GM18520 (cell line): ENCODE results near the gene HTR5A.
A peak's percentile ranks its signal among the peaks of the same experiment; 100 is the strongest.
"Not testable (repeated sequence)": the region's sequence is repeated elsewhere in the genome, so short reads cannot be mapped to it uniquely, and the experiment has no call there.

Experiments used
- ATAC-seq: cut with Tn5 transposase; IDR thresholded peaks from one replicate; pipeline ENCODE4 v1.9.1; 2021; ENCODE audit not compliant: unreplicated experiment

HTR5A gene

DNA sequence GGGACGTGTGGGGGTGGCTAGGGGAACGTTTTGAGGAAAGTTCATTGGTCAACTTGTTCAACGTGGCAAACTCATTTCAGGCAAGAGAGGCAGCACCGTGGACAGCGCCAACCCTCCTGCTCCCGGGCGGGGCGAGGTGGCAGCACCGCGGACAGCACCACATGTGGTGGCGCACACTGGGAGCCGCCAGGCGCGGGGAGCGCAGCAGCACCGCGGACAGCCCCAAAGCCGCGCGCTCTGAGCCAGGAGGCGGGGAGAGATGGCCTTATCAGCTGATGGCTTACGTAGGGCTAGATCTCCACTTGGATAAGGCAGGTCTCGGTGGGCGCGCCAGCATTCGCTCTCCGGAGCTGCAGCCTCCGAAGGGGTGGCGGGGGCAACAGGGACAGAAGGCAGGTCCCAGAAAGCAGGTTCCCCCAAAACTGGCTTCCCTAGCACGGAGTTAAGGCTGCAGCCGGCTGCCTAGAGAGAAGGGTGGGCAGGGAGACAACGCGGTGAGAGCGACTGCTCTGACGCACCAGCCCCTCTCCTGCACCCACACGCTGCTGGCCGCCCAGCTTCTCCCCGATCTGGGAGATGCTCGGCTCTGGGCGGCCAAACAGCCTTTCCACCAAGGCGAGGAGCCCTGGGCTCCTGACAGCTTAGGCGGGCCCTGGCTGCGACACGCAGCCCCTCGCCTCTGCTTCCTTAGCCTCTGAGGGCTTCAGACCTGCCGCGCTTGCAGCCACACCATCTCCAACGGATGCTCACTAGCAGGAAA, at the start of gene HTR5A:
Gene HTR5A (plus strand): TSS at position 333 of the 760 bp plus-strand sequence. CDS start 576 bp downstream, outside the sequence.
- ATAC-seq: peak; percentile 94

GRCh38 chr7:155020996-155021395, 49.1 kb upstream of the HTR5A start:
- no peak for ATAC-seq

- ATAC-seq: no peak
These were observed 48.4 kb upstream of the HTR5A start for GRCh38 chr7:155021699-155022145.

- no peak for ATAC-seq
These were observed 42.2 kb upstream of the HTR5A start for GRCh38 chr7:155027879-155028278.

DNA sequence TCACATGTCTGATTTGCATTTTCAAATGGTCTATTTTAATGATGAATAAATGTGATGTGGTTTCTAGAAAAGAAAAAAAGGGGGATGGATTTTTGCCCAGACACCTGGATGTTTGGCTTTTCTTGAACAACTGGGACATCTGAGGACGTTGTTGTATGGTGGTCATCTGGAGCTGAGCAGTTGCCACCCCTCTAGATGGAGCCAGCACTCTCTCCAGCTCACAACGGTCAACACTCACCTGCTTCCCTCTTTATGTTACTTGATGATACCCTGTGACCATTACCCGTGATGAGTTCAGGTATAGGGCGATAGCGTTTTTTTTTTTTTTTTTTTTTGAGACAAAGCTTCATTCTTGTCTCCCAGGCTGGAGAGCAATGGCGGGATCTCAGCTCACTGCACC, 37.1 kb upstream of the HTR5A start:
- ATAC-seq: no peak

- ATAC-seq: not testable (repeated sequence)
These were observed 35.6 kb upstream of the HTR5A start for GRCh38 chr7:155034495-155034894.

DNA sequence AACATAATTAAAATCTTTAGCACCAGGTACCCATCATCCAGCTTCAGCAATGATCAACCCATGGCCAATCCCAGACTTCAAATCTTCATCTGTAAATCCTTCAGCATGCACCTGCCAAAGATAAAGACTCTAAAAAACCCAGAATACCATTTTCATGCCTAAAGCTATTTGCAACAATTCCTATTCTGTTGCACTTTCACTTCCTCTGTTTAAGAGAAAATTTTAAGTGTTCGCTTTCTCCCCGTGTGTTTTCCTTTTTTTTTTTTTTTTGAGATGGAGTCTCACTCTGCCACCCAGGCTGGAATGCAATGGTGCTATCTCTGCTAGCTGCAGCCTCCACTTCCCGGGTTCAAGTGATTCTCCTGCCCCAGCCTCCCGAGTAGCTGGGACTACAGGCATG, 31.8 kb upstream of the HTR5A start:
- ATAC-seq: no peak

GRCh38 chr7:155043756-155044155, 26.4 kb upstream of the HTR5A start:
- ATAC-seq: no peak

GRCh38 chr7:155048006-155048405, 22.1 kb upstream of the HTR5A start:
- ATAC-seq: no peak

DNA sequence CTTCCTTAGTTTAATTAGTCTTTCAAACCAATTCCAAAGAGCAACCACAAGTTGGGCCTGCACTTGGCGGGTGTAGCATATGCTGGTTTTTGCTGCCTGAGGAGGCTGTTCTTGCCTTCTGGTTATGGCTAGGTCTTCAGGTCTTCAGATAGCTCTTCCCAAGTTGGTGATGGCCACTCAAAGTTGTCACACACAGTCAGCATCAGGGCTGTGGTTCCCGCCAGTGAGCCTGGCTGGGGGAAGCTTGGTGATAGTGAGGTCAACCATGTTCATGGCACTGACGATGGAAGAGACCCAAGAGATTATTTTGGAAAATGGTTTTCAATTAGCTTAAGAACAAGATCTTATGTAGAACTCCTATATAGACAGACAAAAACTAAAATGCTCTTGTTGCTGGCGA, 18.8 kb upstream of the HTR5A start:
- no peak for ATAC-seq

GRCh38 chr7:155053002-155053401, 17.1 kb upstream of the HTR5A start:
- ATAC-seq: no peak

- no peak for ATAC-seq
These were observed 15.4 kb upstream of the HTR5A start for GRCh38 chr7:155054761-155055160.

- ATAC-seq: no peak
These were observed 13.0 kb upstream of the HTR5A start for GRCh38 chr7:155057076-155057475.

- no peak for ATAC-seq
These were observed 11.2 kb upstream of the HTR5A start for GRCh38 chr7:155058896-155059295.

DNA sequence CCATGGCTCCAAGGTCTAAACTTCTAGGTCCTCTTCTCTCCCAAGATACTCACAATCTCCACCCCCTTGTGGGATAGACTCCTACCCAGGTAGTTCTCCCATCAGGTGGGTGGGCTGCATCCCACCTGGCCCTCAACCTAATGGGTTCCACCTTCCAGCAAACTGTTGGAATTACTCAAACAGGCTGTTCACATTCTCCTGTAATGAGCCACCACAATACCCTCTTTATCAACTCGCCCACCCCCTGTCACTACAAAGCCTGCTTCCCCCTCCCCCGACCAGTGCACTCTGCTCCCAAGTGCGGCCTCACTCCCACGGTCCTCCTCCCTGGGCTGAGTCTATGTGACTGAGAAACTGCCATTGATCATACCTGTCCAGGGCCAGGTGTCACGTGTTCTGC, 10.4 kb upstream of the HTR5A start:
- ATAC-seq: no peak

GRCh38 chr7:155062411-155062810, 7.7 kb upstream of the HTR5A start:
- ATAC-seq: no peak

DNA sequence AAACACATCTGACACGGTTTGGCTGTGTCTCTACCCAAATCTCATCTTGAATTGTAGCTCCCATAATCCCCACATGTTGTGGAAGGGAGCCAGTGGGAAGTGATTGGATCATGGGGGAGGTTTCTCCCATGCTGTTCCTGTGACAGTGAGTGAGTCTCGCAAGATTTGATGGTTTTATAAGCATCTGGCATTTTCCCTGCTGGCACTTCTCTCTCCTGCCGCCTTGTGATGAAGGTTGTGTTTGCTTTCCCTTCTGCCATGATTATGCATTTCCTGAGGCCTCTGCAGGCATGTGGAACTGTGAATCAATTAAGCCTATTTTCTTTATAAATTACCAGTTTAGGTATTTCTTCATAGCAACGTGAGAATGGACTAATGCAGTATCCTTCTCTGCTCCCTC, 5.9 kb upstream of the HTR5A start:
- ATAC-seq: no peak

DNA sequence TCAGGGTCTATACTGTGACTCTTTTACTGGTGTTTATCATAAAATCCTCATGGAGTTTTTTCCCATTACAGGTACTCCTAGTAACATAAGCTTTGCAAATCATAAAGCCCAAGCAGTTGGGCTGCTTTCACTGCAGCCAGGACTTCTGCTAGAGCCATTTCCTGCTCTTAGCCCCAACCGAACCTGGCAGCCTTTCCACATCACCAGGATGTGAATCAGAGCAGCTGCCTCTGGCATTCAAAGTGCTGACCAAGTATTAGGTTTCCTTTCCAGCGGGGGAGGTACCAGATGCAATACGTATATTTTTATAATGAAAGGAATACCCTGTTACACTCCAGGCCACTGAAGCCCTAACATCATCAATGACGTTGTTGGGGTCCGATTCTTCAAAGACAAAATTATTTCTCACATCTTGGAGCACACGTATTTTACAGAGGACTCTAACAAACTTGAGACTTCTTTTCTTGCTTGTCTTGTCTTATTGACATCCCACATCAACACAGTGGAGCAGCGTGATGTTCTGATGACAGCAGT, 3.6 kb upstream of the HTR5A start:
- ATAC-seq: no peak

DNA sequence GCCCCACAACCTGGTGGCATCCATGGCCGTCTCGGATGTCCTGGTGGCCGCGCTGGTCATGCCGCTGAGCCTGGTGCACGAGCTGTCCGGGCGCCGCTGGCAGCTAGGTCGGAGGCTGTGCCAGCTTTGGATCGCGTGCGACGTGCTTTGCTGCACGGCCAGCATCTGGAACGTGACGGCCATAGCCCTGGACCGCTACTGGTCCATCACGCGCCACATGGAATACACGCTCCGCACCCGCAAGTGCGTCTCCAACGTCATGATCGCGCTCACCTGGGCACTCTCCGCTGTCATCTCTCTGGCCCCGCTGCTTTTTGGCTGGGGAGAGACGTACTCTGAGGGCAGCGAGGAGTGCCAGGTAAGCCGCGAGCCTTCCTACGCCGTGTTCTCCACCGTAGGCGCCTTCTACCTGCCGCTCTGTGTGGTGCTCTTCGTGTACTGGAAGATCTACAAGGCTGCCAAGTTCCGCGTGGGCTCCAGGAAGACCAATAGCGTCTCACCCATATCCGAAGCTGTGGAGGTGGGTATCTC, 1.1 kb downstream of the HTR5A start:
- ATAC-seq: no peak

DNA sequence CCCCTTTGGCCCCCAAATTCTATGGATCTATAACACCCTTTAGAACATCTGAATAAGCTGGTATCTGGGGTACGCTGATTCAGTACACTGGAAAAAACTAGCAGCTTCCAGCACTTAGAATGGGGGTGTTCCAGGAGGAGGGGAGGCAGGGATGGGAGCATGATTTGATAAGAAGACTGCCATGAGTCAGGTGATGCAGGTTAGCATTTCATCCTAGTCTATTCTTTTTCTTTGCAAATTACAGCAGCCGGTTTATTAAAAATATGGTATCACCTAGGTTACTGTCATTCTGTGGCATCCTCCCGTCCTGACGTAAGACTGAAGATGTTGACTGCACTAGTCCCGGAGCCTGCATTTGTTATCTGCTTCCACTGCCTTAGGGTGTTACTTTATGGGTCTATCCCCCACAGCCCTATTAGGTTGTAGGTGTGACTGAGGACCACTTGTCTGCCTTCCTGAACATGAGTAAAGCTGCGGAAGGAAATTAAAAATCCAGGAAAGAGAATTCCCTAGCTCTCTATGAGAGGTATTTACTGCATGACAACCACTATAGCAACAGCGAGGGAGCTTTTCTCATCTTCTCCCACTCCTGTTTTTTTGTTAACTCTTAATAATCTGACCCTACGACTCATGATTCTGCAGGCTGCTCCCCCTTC, 1.9 kb downstream of the HTR5A start:
- ATAC-seq: no peak

- ATAC-seq: no peak
These were observed 3.8 kb downstream of the HTR5A start for GRCh38 chr7:155073922-155074321.

DNA sequence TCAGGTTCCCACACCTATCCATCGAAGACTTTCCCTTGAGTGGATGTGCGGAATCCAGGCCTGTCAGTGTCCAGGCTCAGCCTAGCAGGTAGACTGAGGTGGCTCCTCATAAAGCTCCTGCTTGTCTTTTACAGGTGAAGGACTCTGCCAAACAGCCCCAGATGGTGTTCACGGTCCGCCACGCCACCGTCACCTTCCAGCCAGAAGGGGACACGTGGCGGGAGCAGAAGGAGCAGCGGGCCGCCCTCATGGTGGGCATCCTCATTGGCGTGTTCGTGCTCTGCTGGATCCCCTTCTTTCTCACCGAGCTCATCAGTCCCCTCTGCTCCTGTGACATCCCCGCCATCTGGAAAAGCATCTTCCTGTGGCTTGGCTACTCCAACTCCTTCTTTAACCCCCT, 13.9 kb downstream of the HTR5A start:
- no peak for ATAC-seq
